Activated naive CD8-positive, alpha-beta T cell (primary cell): ENCODE measurements around the gene NBEA.

Experiments
- H3K27ac Mint-ChIP-seq: one replicate; pipeline ENCODE4 v1.8.0; 2021; ENCODE audit warnings: mixed read lengths
- H3K27me3 Mint-ChIP-seq: one replicate; pipeline ENCODE4 v1.8.0; 2021; ENCODE audit warnings: mixed read lengths
- H3K36me3 Mint-ChIP-seq: one replicate; pipeline ENCODE4 v1.8.0; 2021; ENCODE audit warnings: mixed read lengths
- H3K4me1 Mint-ChIP-seq: one replicate; pipeline ENCODE4 v1.8.0; 2021; ENCODE audit warnings: low read depth, mixed read lengths
- H3K4me3 Mint-ChIP-seq: one replicate; pipeline ENCODE4 v1.8.0; 2021; ENCODE audit warnings: mild to moderate bottlenecking, mixed read lengths
- H3K9me3 Mint-ChIP-seq: one replicate; pipeline ENCODE4 v1.8.0; 2021; ENCODE audit warnings: low read depth, mixed read lengths

Gene NBEA

GRCh38 chr13:35219021-35219420, 277.0 kb downstream of the NBEA start:
- Mint-ChIP-seq H3K9me3 (peaks cover 4% of the 10 kb centered on the region), H3K27me3 (no peaks in the 10 kb centered on the region), H3K36me3 (peaks cover 25% of the 10 kb centered on the region), H3K4me1 (no peaks in the 10 kb centered on the region), H3K4me3 (no peak overlapping the region), H3K27ac (no peak overlapping the region)

- Mint-ChIP-seq H3K4me1 (no peaks in the 10 kb centered on the region), H3K4me3 (no peak overlapping the region), H3K9me3 (peaks cover 4% of the 10 kb centered on the region), H3K36me3 (peaks cover 12% of the 10 kb centered on the region), H3K27me3 (no peaks in the 10 kb centered on the region), H3K27ac (no peak overlapping the region)
These were observed 283.1 kb downstream of the NBEA start for GRCh38 chr13:35225159-35225558.

- Mint-ChIP-seq H3K27me3 (no peaks in the 10 kb centered on the region), H3K4me3 (no peak overlapping the region), H3K4me1 (no peaks in the 10 kb centered on the region), H3K36me3 (peaks cover 9% of the 10 kb centered on the region), H3K27ac (no peak overlapping the region), H3K9me3 (peaks cover 4% of the 10 kb centered on the region)
These were observed 283.5 kb downstream of the NBEA start for GRCh38 chr13:35225582-35225981.

GRCh38 chr13:35228536-35228935, 286.5 kb downstream of the NBEA start:
- Mint-ChIP-seq H3K36me3 (peaks cover 5% of the 10 kb centered on the region), H3K4me1 (no peaks in the 10 kb centered on the region), H3K4me3 (no peak overlapping the region), H3K27me3 (no peaks in the 10 kb centered on the region), H3K27ac (no peak overlapping the region), H3K9me3 (no peaks in the 10 kb centered on the region)

GRCh38 chr13:35231426-35231825, 289.4 kb downstream of the NBEA start:
- no peaks in the 10 kb centered on the region for H3K9me3 Mint-ChIP-seq
- H3K4me3 Mint-ChIP-seq = no peak overlapping the region
- no peak overlapping the region for H3K27ac Mint-ChIP-seq
- H3K27me3 Mint-ChIP-seq = no peaks in the 10 kb centered on the region
- H3K4me1 Mint-ChIP-seq = no peaks in the 10 kb centered on the region
- H3K36me3 Mint-ChIP-seq = peaks cover 6% of the 10 kb centered on the region

- Mint-ChIP-seq H3K36me3 (peaks cover 13% of the 10 kb centered on the region), H3K9me3 (peaks cover 6% of the 10 kb centered on the region), H3K4me1 (no peaks in the 10 kb centered on the region), H3K27me3 (no peaks in the 10 kb centered on the region), H3K27ac (no peak overlapping the region), H3K4me3 (no peak overlapping the region)
These were observed 296.2 kb downstream of the NBEA start for GRCh38 chr13:35238274-35238673.

GRCh38 chr13:35252536-35253205, 310.6 kb downstream of the NBEA start:
- H3K9me3 Mint-ChIP-seq = no peaks in the 10 kb centered on the region
- peaks cover 17% of the 10 kb centered on the region for H3K36me3 Mint-ChIP-seq
- no peaks in the 10 kb centered on the region for H3K27me3 Mint-ChIP-seq
- no peak overlapping the region for H3K4me3 Mint-ChIP-seq
- H3K27ac Mint-ChIP-seq = no peak overlapping the region
- no peaks in the 10 kb centered on the region for H3K4me1 Mint-ChIP-seq

GRCh38 chr13:35255241-35255640, 313.2 kb downstream of the NBEA start:
- H3K9me3 Mint-ChIP-seq = no peaks in the 10 kb centered on the region
- no peaks in the 10 kb centered on the region for H3K27me3 Mint-ChIP-seq
- no peak overlapping the region for H3K27ac Mint-ChIP-seq
- H3K4me3 Mint-ChIP-seq = no peak overlapping the region
- peaks cover 12% of the 10 kb centered on the region for H3K36me3 Mint-ChIP-seq
- no peaks in the 10 kb centered on the region for H3K4me1 Mint-ChIP-seq

- Mint-ChIP-seq H3K9me3 (no peaks in the 10 kb centered on the region), H3K4me1 (no peaks in the 10 kb centered on the region), H3K27me3 (no peaks in the 10 kb centered on the region), H3K4me3 (no peak overlapping the region), H3K36me3 (peaks cover 11% of the 10 kb centered on the region), H3K27ac (no peak overlapping the region)
These were observed 314.5 kb downstream of the NBEA start for GRCh38 chr13:35256459-35257148.

GRCh38 chr13:35260316-35260715, 318.2 kb downstream of the NBEA start:
- peaks cover 9% of the 10 kb centered on the region for H3K36me3 Mint-ChIP-seq
- no peak overlapping the region for H3K27ac Mint-ChIP-seq
- peaks cover 18% of the 10 kb centered on the region for H3K9me3 Mint-ChIP-seq
- H3K27me3 Mint-ChIP-seq = no peaks in the 10 kb centered on the region
- H3K4me3 Mint-ChIP-seq = no peak overlapping the region
- H3K4me1 Mint-ChIP-seq = no peaks in the 10 kb centered on the region

- Mint-ChIP-seq H3K27me3 (no peaks in the 10 kb centered on the region), H3K27ac (no peak overlapping the region), H3K9me3 (peaks cover 40% of the 10 kb centered on the region), H3K4me3 (no peak overlapping the region), H3K4me1 (no peaks in the 10 kb centered on the region), H3K36me3 (peaks cover 20% of the 10 kb centered on the region)
These were observed 324.3 kb downstream of the NBEA start for GRCh38 chr13:35266412-35266811.

- Mint-ChIP-seq H3K27ac (no peak overlapping the region), H3K4me1 (no peaks in the 10 kb centered on the region), H3K9me3 (no peaks in the 10 kb centered on the region), H3K4me3 (no peak overlapping the region), H3K36me3 (no peaks in the 10 kb centered on the region), H3K27me3 (no peaks in the 10 kb centered on the region)
These were observed 336.8 kb downstream of the NBEA start for GRCh38 chr13:35278917-35279316.

GRCh38 chr13:35279500-35279899, 337.4 kb downstream of the NBEA start:
- no peaks in the 10 kb centered on the region for H3K36me3 Mint-ChIP-seq
- H3K4me1 Mint-ChIP-seq = no peaks in the 10 kb centered on the region
- no peaks in the 10 kb centered on the region for H3K9me3 Mint-ChIP-seq
- no peaks in the 10 kb centered on the region for H3K27me3 Mint-ChIP-seq
- H3K27ac Mint-ChIP-seq = no peak overlapping the region
- no peak overlapping the region for H3K4me3 Mint-ChIP-seq

- Mint-ChIP-seq H3K4me3 (no peak overlapping the region), H3K27me3 (no peaks in the 10 kb centered on the region), H3K4me1 (no peaks in the 10 kb centered on the region), H3K9me3 (no peaks in the 10 kb centered on the region), H3K27ac (no peak overlapping the region), H3K36me3 (no peaks in the 10 kb centered on the region)
These were observed 341.8 kb downstream of the NBEA start for GRCh38 chr13:35283856-35284255.

- Mint-ChIP-seq H3K9me3 (no peaks in the 10 kb centered on the region), H3K4me1 (no peaks in the 10 kb centered on the region), H3K27ac (no peak overlapping the region), H3K27me3 (no peaks in the 10 kb centered on the region), H3K4me3 (no peak overlapping the region), H3K36me3 (no peaks in the 10 kb centered on the region)
These were observed 343.6 kb downstream of the NBEA start for GRCh38 chr13:35285677-35286076.

GRCh38 chr13:35292329-35292728, 350.3 kb downstream of the NBEA start:
- Mint-ChIP-seq H3K27me3 (no peaks in the 10 kb centered on the region), H3K27ac (no peak overlapping the region), H3K4me1 (peaks cover 6% of the 10 kb centered on the region), H3K36me3 (no peaks in the 10 kb centered on the region), H3K9me3 (no peaks in the 10 kb centered on the region), H3K4me3 (no peak overlapping the region)
